Type B pancreatic cell (in vitro differentiated cells): Measurements from ENCODE around the gene B4GALT3. TPM values are rescaled to one million over a fixed set of nuclear protein-coding genes. Genes with fewer than 3 reads are reported as not detected.

Source experiments
- DNase-seq: peaks from one replicate; pipeline ENCODE4 v3.0.0; 2021; ENCODE audit warnings: mixed read lengths; ENCODE audit not compliant: unreplicated experiment; ENCODE audit errors: extremely low spot score
- H3K27ac Mint-ChIP-seq: 2 replicates; pipeline ENCODE4 v1.8.0; 2021; ENCODE audit warnings: mild to moderate bottlenecking, mixed read lengths
- H3K27me3 Mint-ChIP-seq: 2 replicates; pipeline ENCODE4 v1.8.0; 2021; ENCODE audit warnings: mixed read lengths
- H3K36me3 Mint-ChIP-seq: 2 replicates; pipeline ENCODE4 v1.8.0; 2021; ENCODE audit warnings: mixed read lengths
- H3K4me1 Mint-ChIP-seq: one replicate; pipeline ENCODE4 v1.8.0; 2021; ENCODE audit warnings: mixed read lengths; ENCODE audit not compliant: unreplicated experiment
- H3K4me3 Mint-ChIP-seq: 2 replicates; pipeline ENCODE4 v1.8.0; 2021; ENCODE audit warnings: mild to moderate bottlenecking, mixed read lengths
- H3K9me3 Mint-ChIP-seq: 2 replicates; pipeline ENCODE4 v1.8.0; 2021; ENCODE audit warnings: mixed read lengths
- total RNA-seq: library from RNA; stranded (reverse); gene quantifications from 2 replicates; pipeline ENCODE4 v1.2.1, GENCODE V29; 2021; ENCODE audit warnings: low replicate concordance
- TF ChIP-seq, protein P1 (sequence below): fragments of 200-600 bp; sonication (generic); conservative IDR thresholded peaks from 2 replicates; pipeline ENCODE4 v1.5.0; 2021; ENCODE audit warnings: antibody characterized with exemption, mild to moderate bottlenecking

Gene B4GALT3
- total RNA-seq, 1 donor from 2014 or later = 42.4 TPM

DNA sequence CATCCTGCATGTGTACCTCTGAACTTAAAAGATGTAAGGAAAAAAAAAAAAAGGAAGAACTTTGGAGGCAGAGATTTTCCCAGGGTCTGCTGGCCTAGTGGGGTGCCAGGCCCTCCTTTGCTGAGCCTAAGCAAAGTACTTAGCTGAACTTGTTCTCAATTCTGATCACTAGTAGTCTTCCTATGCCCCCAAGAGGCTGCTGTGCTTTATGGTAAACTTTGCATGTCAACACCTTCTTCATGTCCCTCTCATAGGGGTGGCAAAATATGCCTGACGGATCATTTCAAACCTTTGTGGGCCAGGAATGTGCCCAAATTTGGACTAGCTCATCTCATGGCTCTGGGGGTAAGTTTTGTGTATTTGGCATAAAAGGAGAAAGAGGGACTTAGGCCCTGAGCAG, 19.4 kb downstream of the B4GALT3 start:
- Mint-ChIP-seq H3K9me3 (no peaks in the 10 kb centered on the region), H3K27ac (peak overlapping the region; percentile 93), H3K36me3 (peaks cover 1% of the 10 kb centered on the region), H3K4me1 (peaks cover 41% of the 10 kb centered on the region), H3K27me3 (no peaks in the 10 kb centered on the region), H3K4me3 (peak overlapping the region; percentile 95)
- DNase-seq = no peak
- TF ChIP-seq, protein P1, sequence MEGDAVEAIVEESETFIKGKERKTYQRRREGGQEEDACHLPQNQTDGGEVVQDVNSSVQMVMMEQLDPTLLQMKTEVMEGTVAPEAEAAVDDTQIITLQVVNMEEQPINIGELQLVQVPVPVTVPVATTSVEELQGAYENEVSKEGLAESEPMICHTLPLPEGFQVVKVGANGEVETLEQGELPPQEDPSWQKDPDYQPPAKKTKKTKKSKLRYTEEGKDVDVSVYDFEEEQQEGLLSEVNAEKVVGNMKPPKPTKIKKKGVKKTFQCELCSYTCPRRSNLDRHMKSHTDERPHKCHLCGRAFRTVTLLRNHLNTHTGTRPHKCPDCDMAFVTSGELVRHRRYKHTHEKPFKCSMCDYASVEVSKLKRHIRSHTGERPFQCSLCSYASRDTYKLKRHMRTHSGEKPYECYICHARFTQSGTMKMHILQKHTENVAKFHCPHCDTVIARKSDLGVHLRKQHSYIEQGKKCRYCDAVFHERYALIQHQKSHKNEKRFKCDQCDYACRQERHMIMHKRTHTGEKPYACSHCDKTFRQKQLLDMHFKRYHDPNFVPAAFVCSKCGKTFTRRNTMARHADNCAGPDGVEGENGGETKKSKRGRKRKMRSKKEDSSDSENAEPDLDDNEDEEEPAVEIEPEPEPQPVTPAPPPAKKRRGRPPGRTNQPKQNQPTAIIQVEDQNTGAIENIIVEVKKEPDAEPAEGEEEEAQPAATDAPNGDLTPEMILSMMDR = no peak

DNA sequence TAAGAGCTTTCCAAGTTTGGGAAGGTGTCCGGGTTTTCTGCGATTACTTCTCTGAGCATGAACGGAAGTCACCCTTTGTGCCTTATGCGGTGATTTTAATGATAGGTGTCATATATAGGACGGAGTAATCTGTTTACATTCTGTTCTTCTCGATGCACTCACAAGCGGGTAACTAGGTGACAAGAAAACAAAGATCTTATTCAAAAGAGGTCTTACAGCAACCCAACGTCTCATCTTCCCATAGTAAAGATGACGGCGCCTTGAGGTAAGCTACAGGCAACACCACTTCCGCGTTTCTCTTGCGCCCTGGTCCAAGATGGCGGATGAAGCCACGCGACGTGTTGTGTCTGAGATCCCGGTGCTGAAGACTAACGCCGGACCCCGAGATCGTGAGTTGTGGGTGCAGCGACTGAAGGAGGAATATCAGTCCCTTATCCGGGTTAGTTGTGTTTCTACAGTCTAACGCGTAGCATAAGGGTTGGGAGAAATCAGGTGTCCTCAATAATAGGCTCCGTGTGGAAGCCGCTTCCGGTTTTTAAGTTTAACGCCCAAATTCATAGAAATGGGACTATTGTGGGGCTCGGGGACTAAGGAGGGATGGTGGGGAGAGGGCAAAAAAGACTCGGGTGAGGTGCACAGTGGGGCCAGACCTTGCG, 23.5 kb downstream of the B4GALT3 start, which contains the start of gene UFC1:
Gene UFC1, plus strand, starts transcription at position 297 of the 656 bp plus-strand sequence. Its CDS starts 20 bp downstream, at position 317.
- Mint-ChIP-seq H3K4me1 (peaks cover 22% of the 10 kb centered on the region), H3K9me3 (no peaks in the 10 kb centered on the region), H3K4me3 (peak within 1 kb of the TSS; percentile 99), H3K36me3 (no peaks in the 10 kb centered on the region), H3K27ac (peak within 1 kb of the TSS; percentile 100), H3K27me3 (no peaks in the 10 kb centered on the region)
- no peak for DNase-seq
- TF ChIP-seq, protein P1 = no peak

DNA sequence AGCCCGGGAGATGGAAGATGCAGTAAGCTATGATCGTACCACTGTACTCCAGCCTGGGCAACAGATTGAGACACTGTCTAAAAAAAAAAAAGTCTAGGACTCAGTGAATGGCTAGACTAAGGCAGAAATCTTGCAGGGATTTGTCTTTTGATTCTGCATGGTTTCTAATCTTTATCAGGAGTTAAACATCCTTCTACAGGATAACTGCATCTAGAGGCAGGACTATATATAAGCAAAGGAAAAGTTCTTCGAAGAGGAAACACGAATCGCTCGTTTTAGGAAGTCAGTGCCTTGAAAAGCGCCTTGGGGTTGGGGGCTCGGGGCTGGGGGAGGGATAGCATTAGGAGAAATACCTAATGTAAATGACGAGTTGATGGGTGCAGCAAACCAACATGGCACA, 24.1 kb downstream of the B4GALT3 start:
- H3K9me3 Mint-ChIP-seq = no peaks in the 10 kb centered on the region
- no peak for DNase-seq
- H3K27ac Mint-ChIP-seq = peak overlapping the region; percentile 100
- H3K27me3 Mint-ChIP-seq = no peaks in the 10 kb centered on the region
- H3K4me1 Mint-ChIP-seq = peaks cover 19% of the 10 kb centered on the region
- TF ChIP-seq, protein P1 = no peak
- H3K36me3 Mint-ChIP-seq = no peaks in the 10 kb centered on the region
- H3K4me3 Mint-ChIP-seq = peak overlapping the region; percentile 99

DNA sequence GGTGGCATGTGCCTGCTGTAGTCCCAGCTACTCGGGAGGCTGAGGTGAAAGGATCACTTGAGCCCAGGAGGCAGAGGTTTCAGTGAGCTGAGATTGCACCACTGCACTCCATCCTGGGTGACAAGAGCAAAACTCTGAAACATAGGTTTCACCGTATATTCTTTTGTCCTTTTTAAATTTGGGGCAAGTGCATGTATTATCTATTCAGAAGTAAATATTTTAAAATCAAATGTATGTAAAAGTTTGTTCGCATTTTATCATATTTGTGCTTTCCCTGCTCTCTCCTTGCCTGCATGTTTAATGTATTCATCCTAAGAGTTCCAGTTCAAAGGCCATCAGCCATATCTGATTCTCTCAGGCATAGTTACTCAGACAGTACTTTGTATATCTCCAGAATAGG, 31.5 kb downstream of the B4GALT3 start:
- Mint-ChIP-seq H3K4me3 (no peak overlapping the region), H3K36me3 (no peaks in the 10 kb centered on the region), H3K4me1 (no peaks in the 10 kb centered on the region), H3K27ac (no peak overlapping the region), H3K9me3 (no peaks in the 10 kb centered on the region), H3K27me3 (no peaks in the 10 kb centered on the region)
- TF ChIP-seq, protein P1 = no peak
- no peak for DNase-seq

DNA sequence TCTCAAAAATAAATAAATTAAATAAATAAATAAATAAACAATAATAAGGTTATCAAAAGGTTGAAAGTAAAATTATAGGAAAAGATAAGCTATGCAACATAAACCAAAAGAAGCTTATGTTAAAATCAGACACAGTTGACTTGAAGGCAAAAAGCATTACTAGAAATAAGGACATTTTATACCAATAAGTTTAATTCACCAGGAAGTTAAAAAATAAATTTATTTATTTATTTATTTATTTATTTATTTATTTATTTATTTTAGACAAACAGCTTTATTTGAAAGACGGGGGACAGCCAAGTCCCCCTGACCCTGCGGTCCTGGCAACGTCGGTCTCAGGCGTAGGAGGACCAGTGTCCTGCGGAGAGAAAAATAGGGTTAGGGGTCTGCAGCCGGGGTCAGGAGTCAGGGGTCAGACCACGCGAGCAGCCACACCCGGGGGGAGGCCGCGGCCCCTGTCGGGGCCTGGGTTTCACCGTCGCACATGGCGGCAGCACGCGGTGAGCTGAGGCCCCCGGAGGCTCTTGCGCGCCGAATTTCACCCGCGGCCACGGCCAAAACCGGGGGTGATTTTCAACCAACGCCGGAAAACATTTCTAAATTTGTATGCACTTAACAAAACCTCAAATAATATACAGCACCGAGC, 36.4 kb downstream of the B4GALT3 start:
- no peak overlapping the region for H3K27ac Mint-ChIP-seq
- no peaks in the 10 kb centered on the region for H3K36me3 Mint-ChIP-seq
- DNase-seq = no peak
- TF ChIP-seq, protein P1 = no peak
- peaks cover 11% of the 10 kb centered on the region for H3K4me1 Mint-ChIP-seq
- no peak overlapping the region for H3K4me3 Mint-ChIP-seq
- no peaks in the 10 kb centered on the region for H3K9me3 Mint-ChIP-seq
- H3K27me3 Mint-ChIP-seq = no peaks in the 10 kb centered on the region
